K562 (cell line): ENCODE results near the gene ARHGDIA. TPM values are rescaled to one million over a fixed set of nuclear protein-coding genes. Genes with fewer than 3 reads are reported as not detected.
A peak's percentile ranks its signal among the peaks of the same experiment; 100 is the strongest.

Source experiments
- ATF7 ChIP-seq: fragments of 450-650 bp; IDR thresholded peaks from 2 replicates; pipeline ENCODE4 v1.7.1; 2014; ENCODE audit warnings: mild to moderate bottlenecking, moderate library complexity
- CBFA2T2 ChIP-seq: fragments of 450-650 bp; conservative IDR thresholded peaks from 2 replicates; pipeline ENCODE4 v1.6.1; 2017; ENCODE audit warnings: mild to moderate bottlenecking
- CCNT2 ChIP-seq: IDR thresholded peaks from 2 replicates; pipeline ENCODE4 v1.6.1; 2011; ENCODE audit warnings: borderline replicate concordance, low read depth, mild to moderate bottlenecking, moderate library complexity, mixed read lengths, low read length; ENCODE audit not compliant: insufficient read length; ENCODE audit errors: extremely low read depth
- ESRRB ChIP-seq: fragments of 250-450 bp; sonication (Bioruptor Pico); IDR thresholded peaks from 2 replicates; pipeline ENCODE4 v1.5.0; 2020; ENCODE audit warnings: mild to moderate bottlenecking, moderate library complexity, borderline replicate concordance
- MAFG ChIP-seq: fragments of 450-650 bp; conservative IDR thresholded peaks from 2 replicates; pipeline ENCODE4 v1.6.1; 2016; ENCODE audit warnings: missing genetic modification characterization, missing compliant biosample characterization
- MBD1 ChIP-seq: fragments of 250-450 bp; sonication (Bioruptor Pico); IDR thresholded peaks from 2 replicates; pipeline ENCODE4 v1.8.0; 2022; ENCODE audit warnings: inconsistent platforms
- MNT ChIP-seq, 2 experiments: fragments of 450-650 bp; conservative IDR thresholded peaks; 2 replicates each; pipeline ENCODE4 v1.6.1; 2017; ENCODE audit warnings: mild to moderate bottlenecking in 2 of 2, moderate library complexity in 2 of 2
- RBBP5 ChIP-seq: fragments of 200-600 bp; sonication (generic); IDR thresholded peaks from 2 replicates; pipeline ENCODE4 v1.6.1; 2012; ENCODE audit warnings: borderline replicate concordance, mild to moderate bottlenecking, low read length, control low read depth, inconsistent platforms; ENCODE audit not compliant: insufficient read depth, poor library complexity, severe bottlenecking
- SOX6 ChIP-seq: fragments of 450-650 bp; IDR thresholded peaks from 2 replicates; pipeline ENCODE4 v1.6.1; 2014; ENCODE audit warnings: mild to moderate bottlenecking
- SRSF3 ChIP-seq: fragments of 200-400 bp; formaldehyde crosslinking; IDR thresholded peaks from 2 replicates; pipeline ENCODE4 v1.6.1; 2016; ENCODE audit warnings: mild to moderate bottlenecking, low read length, moderate library complexity; ENCODE audit not compliant: insufficient read depth
- STAG1 ChIP-seq: sonication (generic); formaldehyde crosslinking; IDR thresholded peaks from 2 replicates; pipeline ENCODE4 v1.5.0; 2020; ENCODE audit warnings: missing genetic modification reagents, borderline replicate concordance
- SUPT5H ChIP-seq: fragments of 450-650 bp; IDR thresholded peaks from 2 replicates; pipeline ENCODE4 v1.6.1; 2016
- ZBTB11 ChIP-seq, 3 experiments: fragments of 200-800 bp in 1 of 3; fragments of 250-450 bp in 1 of 3; fragments of 450-650 bp in 1 of 3; sonication (Bioruptor Pico) in 1 of 3; sonication (Bioruptor generic) in 1 of 3; formaldehyde crosslinking in 1 of 3; IDR thresholded peaks; 2 replicates each; pipeline versions ENCODE4 v1.6.1 to v1.8.0; 2016 to 2022; ENCODE audit warnings: mild to moderate bottlenecking in 2 of 3, missing genetic modification characterization in 2 of 3, missing compliant biosample characterization in 1 of 3, moderate library complexity in 1 of 3
- ZBTB2 ChIP-seq: fragments of 450-650 bp; IDR thresholded peaks from 2 replicates; pipeline ENCODE4 v1.6.1; 2016; ENCODE audit warnings: antibody characterized with exemption
- ZC3H8 ChIP-seq: fragments of 450-650 bp; IDR thresholded peaks from 2 replicates; pipeline ENCODE4 v1.6.1; 2017
- ZNF311 ChIP-seq: fragments of 250-450 bp; sonication (Bioruptor Pico); IDR thresholded peaks from 2 replicates; pipeline ENCODE4 v1.4.0; 2020; ENCODE audit warnings: mild to moderate bottlenecking, moderate library complexity
- ZNF696 ChIP-seq: fragments of 250-450 bp; sonication (Bioruptor Pico); conservative IDR thresholded peaks from 2 replicates; pipeline ENCODE4 v1.4.0; 2020; ENCODE audit warnings: mild to moderate bottlenecking, moderate library complexity
- polyA plus RNA-seq, 8 experiments: library from polyadenylated mRNA; depleted of rRNA in 4 of 8; stranded (reverse) in 5 of 8; unstranded in 3 of 8; fragments of >200 nt; fragmentation: Nextera tagmentation in 2 of 8; fragmentation: Illumina TruSeq in 1 of 8; extraction: Ambion mirVana in 2 of 8; extraction: Trizol in 1 of 8; gene quantifications; 2 replicates each; pipeline versions ENCODE4 v1.2.1 to v1.2.3, GENCODE V29; 2011 to 2014; ENCODE audit warnings: inconsistent platforms in 1 of 8, missing spikeins in 1 of 8
- total RNA-seq, 7 experiments: library from RNA; depleted of rRNA in 6 of 7; stranded (reverse); fragments of >200 nt in 6 of 7; fragmentation: Illumina TruSeq in 2 of 7; extraction: Trizol in 2 of 7; gene quantifications; 2 replicates each; pipeline versions ENCODE4 v1.2.1 to v1.2.3, GENCODE V29; 2011 to 2021; ENCODE audit warnings: low replicate concordance in 1 of 7

Gene ARHGDIA
- total and polyA plus RNA-seq, 9 of the 15 experiments (the other 6 are each of a cell fraction or from before 2014, with no cell fraction given) = 9.6 to 340 (median 97.6) TPM

- no peak for TF ChIP-seq ZNF696
- TF ChIP-seq MAFG (tag) = no peak
- TF ChIP-seq ZBTB2 = peak; percentile 87
- peak in 1 of 3 experiments; percentile 72; a peak in 1 of 6 replicates for TF ChIP-seq ZBTB11 (CRISPR knock-in tag; IDR thresholded peaks at IDR 0.05)
- TF ChIP-seq MNT (conservative IDR thresholded peaks at IDR 0.05) = peak; percentile 71 to 89; a peak in 3 of 4 replicates
- no peak for TF ChIP-seq ESRRB (CRISPR knock-in tag)
- TF ChIP-seq SOX6 = no peak
- TF ChIP-seq RBBP5 = peak; percentile 73
- TF ChIP-seq ZC3H8 = no peak
- no peak for TF ChIP-seq MBD1
- no peak for TF ChIP-seq CBFA2T2
- TF ChIP-seq STAG1 (CRISPR knock-in tag) = peak; percentile 49; the same call in 1 of the 2 replicates
- peak; percentile 87 for TF ChIP-seq CCNT2
- peak; percentile 50 for TF ChIP-seq SUPT5H
- TF ChIP-seq ATF7 = peak; percentile 73; the same call in 1 of the 2 replicates
- peak; percentile 100 for TF ChIP-seq SRSF3
- no peak for TF ChIP-seq ZNF311 (CRISPR knock-in tag)
Measured at GRCh38 chr17:81871387-81872230, 472 bp upstream of the ARHGDIA start (continued).
